Activated CD4-positive, alpha-beta T cell treated with anti-CD3 and anti-CD28 coated beads, Interleukin-2, amount 10 ng/mL, durations not matched to agents 7 days and 5 days (primary cell): ENCODE data around the gene FGF4. TPM values are rescaled to one million over a fixed set of nuclear protein-coding genes. Genes with fewer than 3 reads are reported as not detected.

ENCODE experiments used
- CTCF ChIA-PET: fragments of 350-600 bp; sonication (Branson Sonifier 250); formaldehyde crosslinking; loops from one replicate; lab custom pipeline; 2021; ENCODE audit warnings: antibody characterized with exemption; lab: Charles Lee
- POLR2A ChIA-PET: fragments of 350-600 bp; sonication (Branson Sonifier 250); formaldehyde crosslinking; loops from one replicate; lab custom pipeline; 2021; ENCODE audit warnings: antibody characterized with exemption; lab: Charles Lee
- DNase-seq: peaks from one replicate; pipeline ENCODE4 v3.0.0-alpha.2; 2020
- H3K27ac Mint-ChIP-seq: one replicate; pipeline ENCODE4 v1.8.0; 2021; ENCODE audit warnings: mild to moderate bottlenecking, moderate library complexity, mixed read lengths
- H3K27me3 Mint-ChIP-seq: one replicate; pipeline ENCODE4 v1.8.0; 2021; ENCODE audit warnings: mixed read lengths
- H3K36me3 Mint-ChIP-seq: one replicate; pipeline ENCODE4 v1.8.0; 2021; ENCODE audit warnings: low read depth, mixed read lengths
- H3K4me1 Mint-ChIP-seq: one replicate; pipeline ENCODE4 v1.8.0; 2021; ENCODE audit warnings: mixed read lengths
- H3K4me3 Mint-ChIP-seq: one replicate; pipeline ENCODE4 v1.8.0; 2021; ENCODE audit warnings: mild to moderate bottlenecking, moderate library complexity, mixed read lengths
- H3K9me3 Mint-ChIP-seq: one replicate; pipeline ENCODE4 v1.8.0; 2021; ENCODE audit warnings: mixed read lengths
- total RNA-seq, 2 experiments: library from RNA; stranded (reverse); gene quantifications; one replicate each; pipeline ENCODE4 v1.2.3, GENCODE V29; 2021

The FGF4 gene
- not detected for total RNA-seq

GRCh38 chr11:69775163-69775755 is at the start of gene FGF4:
Gene FGF4, minus strand, starts transcription at chr11:69775341. Its CDS starts 257 bp downstream, at chr11:69775084.
- Mint-ChIP-seq H3K9me3 (no peaks in the 10 kb centered on the region), H3K27ac (no peak within 1 kb of the TSS), H3K36me3 (no peaks in the 10 kb centered on the region), H3K27me3 (peaks cover 40% of the 10 kb centered on the region), H3K4me3 (no peak within 1 kb of the TSS), H3K4me1 (no peaks in the 10 kb centered on the region)
- no peak for DNase-seq
- ChIA-PET CTCF (no interaction called here), POLR2A (no interaction called here)

GRCh38 chr11:69823641-69824265 is 48.6 kb upstream of the FGF4 start:
- Mint-ChIP-seq H3K27me3 (peaks cover 29% of the 10 kb centered on the region), H3K36me3 (no peaks in the 10 kb centered on the region), H3K4me1 (no peaks in the 10 kb centered on the region), H3K9me3 (no peaks in the 10 kb centered on the region), H3K4me3 (no peak overlapping the region), H3K27ac (no peak overlapping the region)
- CTCF ChIA-PET, result no interaction called here
- POLR2A ChIA-PET, result no interaction called here
- no peak for DNase-seq

GRCh38 chr11:69822676-69823494 is 47.7 kb upstream of the FGF4 start:
- POLR2A ChIA-PET, result no interaction called here
- H3K9me3 Mint-ChIP-seq, result no peaks in the 10 kb centered on the region
- no peaks in the 10 kb centered on the region for H3K36me3 Mint-ChIP-seq
- H3K4me1 Mint-ChIP-seq, result no peaks in the 10 kb centered on the region
- no peak overlapping the region for H3K27ac Mint-ChIP-seq
- CTCF ChIA-PET, result no interaction called here
- H3K27me3 Mint-ChIP-seq, result peaks cover 29% of the 10 kb centered on the region
- no peak for DNase-seq
- H3K4me3 Mint-ChIP-seq, result no peak overlapping the region

- ChIA-PET POLR2A (no interaction called here), CTCF (no interaction called here)
- no peaks in the 10 kb centered on the region for H3K4me1 Mint-ChIP-seq
- no peak overlapping the region for H3K4me3 Mint-ChIP-seq
- H3K27ac Mint-ChIP-seq, result no peak overlapping the region
- H3K9me3 Mint-ChIP-seq, result no peaks in the 10 kb centered on the region
- DNase-seq, result no peak
- H3K27me3 Mint-ChIP-seq, result peaks cover 33% of the 10 kb centered on the region
- no peaks in the 10 kb centered on the region for H3K36me3 Mint-ChIP-seq
Observed at GRCh38 chr11:69821511-69822040, 46.4 kb upstream of the FGF4 start.

GRCh38 chr11:69820441-69820840 is 45.3 kb upstream of the FGF4 start:
- peaks cover 42% of the 10 kb centered on the region for H3K27me3 Mint-ChIP-seq
- H3K9me3 Mint-ChIP-seq, result no peaks in the 10 kb centered on the region
- CTCF ChIA-PET, result no interaction called here
- no peak overlapping the region for H3K4me3 Mint-ChIP-seq
- DNase-seq, result no peak
- POLR2A ChIA-PET, result no interaction called here
- no peak overlapping the region for H3K27ac Mint-ChIP-seq
- H3K36me3 Mint-ChIP-seq, result no peaks in the 10 kb centered on the region
- no peaks in the 10 kb centered on the region for H3K4me1 Mint-ChIP-seq

- CTCF ChIA-PET, result no interaction called here
- Mint-ChIP-seq H3K36me3 (no peaks in the 10 kb centered on the region), H3K27ac (no peak overlapping the region)
Observed at GRCh38 chr11:69819541-69820070, 44.5 kb upstream of the FGF4 start.

GRCh38 chr11:69818603-69819441 is 43.7 kb upstream of the FGF4 start, which contains the start of gene FGF3:
Gene FGF3, minus strand, starts transcription at chr11:69819416. Its CDS starts 483 bp downstream, at chr11:69818933.
- Mint-ChIP-seq H3K27me3 (peaks cover 49% of the 10 kb centered on the region), H3K4me1 (no peaks in the 10 kb centered on the region), H3K9me3 (no peaks in the 10 kb centered on the region), H3K36me3 (no peaks in the 10 kb centered on the region), H3K27ac (no peak within 1 kb of the TSS), H3K4me3 (no peak within 1 kb of the TSS)
- POLR2A ChIA-PET, result no interaction called here
- DNase-seq, result no peak
- CTCF ChIA-PET, result no interaction called here

More at GRCh38 chr11:69819541-69820070, 44.5 kb upstream of the FGF4 start:
- no peak overlapping the region for H3K4me3 Mint-ChIP-seq
- no peaks in the 10 kb centered on the region for H3K4me1 Mint-ChIP-seq
- POLR2A ChIA-PET, result no interaction called here
- H3K9me3 Mint-ChIP-seq, result no peaks in the 10 kb centered on the region
- H3K27me3 Mint-ChIP-seq, result peaks cover 44% of the 10 kb centered on the region
- DNase-seq, result no peak

GRCh38 chr11:69818231-69818602 is 43.1 kb upstream of the FGF4 start:
- H3K4me3 Mint-ChIP-seq, result no peak overlapping the region
- no peaks in the 10 kb centered on the region for H3K36me3 Mint-ChIP-seq
- H3K4me1 Mint-ChIP-seq, result no peaks in the 10 kb centered on the region
- ChIA-PET POLR2A (no interaction called here), CTCF (no interaction called here)
- DNase-seq, result no peak
- H3K9me3 Mint-ChIP-seq, result no peaks in the 10 kb centered on the region
- H3K27me3 Mint-ChIP-seq, result peaks cover 50% of the 10 kb centered on the region
- no peak overlapping the region for H3K27ac Mint-ChIP-seq

- no peaks in the 10 kb centered on the region for H3K4me1 Mint-ChIP-seq
- no peak overlapping the region for H3K4me3 Mint-ChIP-seq
- H3K27ac Mint-ChIP-seq, result no peak overlapping the region
- peaks cover 46% of the 10 kb centered on the region for H3K27me3 Mint-ChIP-seq
- ChIA-PET CTCF (no interaction called here), POLR2A (no interaction called here)
- no peaks in the 10 kb centered on the region for H3K9me3 Mint-ChIP-seq
- DNase-seq, result no peak
- no peaks in the 10 kb centered on the region for H3K36me3 Mint-ChIP-seq
Observed at GRCh38 chr11:69817265-69818230, 42.4 kb upstream of the FGF4 start.

- no peaks in the 10 kb centered on the region for H3K4me1 Mint-ChIP-seq
- no peaks in the 10 kb centered on the region for H3K36me3 Mint-ChIP-seq
- CTCF ChIA-PET, result no interaction called here
Observed at GRCh38 chr11:69816671-69817070, 41.5 kb upstream of the FGF4 start.

GRCh38 chr11:69815973-69816372 is 40.8 kb upstream of the FGF4 start:
- Mint-ChIP-seq H3K9me3 (no peaks in the 10 kb centered on the region), H3K27ac (no peak overlapping the region), H3K36me3 (no peaks in the 10 kb centered on the region), H3K4me3 (no peak overlapping the region), H3K4me1 (no peaks in the 10 kb centered on the region), H3K27me3 (peaks cover 38% of the 10 kb centered on the region)
- DNase-seq, result no peak
- ChIA-PET POLR2A (no interaction called here), CTCF (no interaction called here)

More at GRCh38 chr11:69816671-69817070, 41.5 kb upstream of the FGF4 start:
- DNase-seq, result no peak
- Mint-ChIP-seq H3K27me3 (peaks cover 41% of the 10 kb centered on the region), H3K9me3 (no peaks in the 10 kb centered on the region), H3K4me3 (no peak overlapping the region), H3K27ac (no peak overlapping the region)
- POLR2A ChIA-PET, result no interaction called here
